Astrocyte (in vitro differentiated cells and primary cell): ENCODE measurements around the gene APBB2.

Experiments used
- EZH2 ChIP-seq: IDR thresholded peaks from 2 replicates; pipeline ENCODE4 v1.6.1; 2012; ENCODE audit warnings: mild to moderate bottlenecking, low read length, inconsistent platforms; ENCODE audit not compliant: insufficient read depth
- TF ChIP-seq, protein P1 (sequence below): IDR thresholded peaks from 2 replicates; pipeline ENCODE4 v1.5.1; 2011; ENCODE audit warnings: low read depth, mild to moderate bottlenecking, inconsistent platforms, low read length, moderate library complexity; ENCODE audit not compliant: insufficient read depth

- no peak for TF ChIP-seq EZH2
- TF ChIP-seq, protein P1, sequence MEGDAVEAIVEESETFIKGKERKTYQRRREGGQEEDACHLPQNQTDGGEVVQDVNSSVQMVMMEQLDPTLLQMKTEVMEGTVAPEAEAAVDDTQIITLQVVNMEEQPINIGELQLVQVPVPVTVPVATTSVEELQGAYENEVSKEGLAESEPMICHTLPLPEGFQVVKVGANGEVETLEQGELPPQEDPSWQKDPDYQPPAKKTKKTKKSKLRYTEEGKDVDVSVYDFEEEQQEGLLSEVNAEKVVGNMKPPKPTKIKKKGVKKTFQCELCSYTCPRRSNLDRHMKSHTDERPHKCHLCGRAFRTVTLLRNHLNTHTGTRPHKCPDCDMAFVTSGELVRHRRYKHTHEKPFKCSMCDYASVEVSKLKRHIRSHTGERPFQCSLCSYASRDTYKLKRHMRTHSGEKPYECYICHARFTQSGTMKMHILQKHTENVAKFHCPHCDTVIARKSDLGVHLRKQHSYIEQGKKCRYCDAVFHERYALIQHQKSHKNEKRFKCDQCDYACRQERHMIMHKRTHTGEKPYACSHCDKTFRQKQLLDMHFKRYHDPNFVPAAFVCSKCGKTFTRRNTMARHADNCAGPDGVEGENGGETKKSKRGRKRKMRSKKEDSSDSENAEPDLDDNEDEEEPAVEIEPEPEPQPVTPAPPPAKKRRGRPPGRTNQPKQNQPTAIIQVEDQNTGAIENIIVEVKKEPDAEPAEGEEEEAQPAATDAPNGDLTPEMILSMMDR = no peak
Measured at GRCh38 chr4:40971338-40971737, 243.0 kb downstream of the APBB2 start.
